Neural crest cell (in vitro differentiated cells): ENCODE results near the gene BCL2L12. TPM values are rescaled to one million over a fixed set of nuclear protein-coding genes. Genes with fewer than 3 reads are reported as not detected.

Experiments
- DNase-seq: peaks from one replicate; pipeline ENCODE4 v3.0.0; 2021; ENCODE audit warnings: low read depth, mixed read lengths, low spot score
- H3K27ac Mint-ChIP-seq: one replicate; pipeline ENCODE4 v1.8.0; 2021; ENCODE audit warnings: mild to moderate bottlenecking, mixed read lengths; ENCODE audit not compliant: unreplicated experiment
- H3K27me3 Mint-ChIP-seq: 2 replicates; pipeline ENCODE4 v1.8.0; 2021; ENCODE audit warnings: low read depth, mild to moderate bottlenecking, mixed read lengths
- H3K36me3 Mint-ChIP-seq: 2 replicates; pipeline ENCODE4 v1.8.0; 2021; ENCODE audit warnings: low read depth, mild to moderate bottlenecking, mixed read lengths
- H3K4me1 Mint-ChIP-seq: 2 replicates; pipeline ENCODE4 v1.8.0; 2021; ENCODE audit warnings: mixed read lengths
- H3K4me3 Mint-ChIP-seq: one replicate; pipeline ENCODE4 v1.8.0; 2021; ENCODE audit warnings: mild to moderate bottlenecking, mixed read lengths
- H3K9me3 Mint-ChIP-seq: 2 replicates; pipeline ENCODE4 v1.8.0; 2021; ENCODE audit warnings: mixed read lengths
- CTCF ChIP-seq: fragments of 200-600 bp; sonication (generic); conservative IDR thresholded peaks from 2 replicates; pipeline ENCODE4 v1.5.0; 2021; ENCODE audit warnings: antibody characterized with exemption, mild to moderate bottlenecking
- total RNA-seq: library from RNA; stranded (reverse); gene quantifications from 2 replicates; pipeline ENCODE4 v1.2.1, GENCODE V29; 2021

Gene BCL2L12
- total RNA-seq, 1 donor from 2014 or later, result 92.4 TPM

GRCh38 chr19:49640113-49640898 lies 25.4 kb upstream of the BCL2L12 start, which contains the start of gene RRAS:
RRAS (minus strand) TSS chr19:49640143; CDS start chr19:49640098, 45 bp downstream.
- peak within 1 kb of the TSS; percentile 100 for H3K27ac Mint-ChIP-seq
- H3K4me1 Mint-ChIP-seq, result peaks cover 77% of the 10 kb centered on the region
- peak within 1 kb of the TSS; percentile 91 for H3K4me3 Mint-ChIP-seq
- peaks cover 43% of the 10 kb centered on the region for H3K27me3 Mint-ChIP-seq
- no peak for TF ChIP-seq CTCF
- DNase-seq, result peak; percentile 99
- H3K9me3 Mint-ChIP-seq, result no peaks in the 10 kb centered on the region
- peaks cover 2% of the 10 kb centered on the region for H3K36me3 Mint-ChIP-seq

GRCh38 chr19:49641688-49642491 lies 23.8 kb upstream of the BCL2L12 start, which contains the start of gene SCAF1:
SCAF1 (plus strand) TSS chr19:49642209; CDS start chr19:49645027, 2,818 bp downstream.
- H3K4me1 Mint-ChIP-seq, result peaks cover 61% of the 10 kb centered on the region
- peak; percentile 97 for DNase-seq
- H3K4me3 Mint-ChIP-seq, result peak within 1 kb of the TSS; percentile 100
- H3K9me3 Mint-ChIP-seq, result no peaks in the 10 kb centered on the region
- H3K36me3 Mint-ChIP-seq, result peaks cover 2% of the 10 kb centered on the region
- TF ChIP-seq CTCF, result no peak
- H3K27ac Mint-ChIP-seq, result peak within 1 kb of the TSS; percentile 100
- peaks cover 27% of the 10 kb centered on the region for H3K27me3 Mint-ChIP-seq

GRCh38 chr19:49642492-49643035 lies 23.2 kb upstream of the BCL2L12 start:
- H3K4me1 Mint-ChIP-seq, result peaks cover 59% of the 10 kb centered on the region
- no peak for TF ChIP-seq CTCF
- peaks cover 2% of the 10 kb centered on the region for H3K36me3 Mint-ChIP-seq
- DNase-seq, result no peak
- peaks cover 22% of the 10 kb centered on the region for H3K27me3 Mint-ChIP-seq
- H3K9me3 Mint-ChIP-seq, result no peaks in the 10 kb centered on the region
- peak overlapping the region; percentile 96 for H3K27ac Mint-ChIP-seq
- peak overlapping the region; percentile 100 for H3K4me3 Mint-ChIP-seq

GRCh38 chr19:49643466-49643865 lies 22.3 kb upstream of the BCL2L12 start:
- Mint-ChIP-seq H3K4me3 (peak overlapping the region; percentile 100), H3K27me3 (peaks cover 16% of the 10 kb centered on the region), H3K9me3 (no peaks in the 10 kb centered on the region), H3K4me1 (peaks cover 52% of the 10 kb centered on the region), H3K27ac (peak overlapping the region; percentile 89), H3K36me3 (peaks cover 2% of the 10 kb centered on the region)
- no peak for TF ChIP-seq CTCF
- no peak for DNase-seq

GRCh38 chr19:49645592-49645991 lies 20.1 kb upstream of the BCL2L12 start:
- peaks cover 34% of the 10 kb centered on the region for H3K4me1 Mint-ChIP-seq
- peaks cover 5% of the 10 kb centered on the region for H3K36me3 Mint-ChIP-seq
- peak overlapping the region; percentile 50 for H3K27ac Mint-ChIP-seq
- TF ChIP-seq CTCF, result no peak
- H3K4me3 Mint-ChIP-seq, result peak overlapping the region; percentile 19
- H3K27me3 Mint-ChIP-seq, result no peaks in the 10 kb centered on the region
- H3K9me3 Mint-ChIP-seq, result no peaks in the 10 kb centered on the region
- no peak for DNase-seq
